Heart left ventricle (tissue), 13 donors: Measurements from ENCODE around the gene OSBPL9.
"Not testable (repeated sequence)": the region's sequence is repeated elsewhere in the genome, so short reads cannot be mapped to it uniquely, and the experiment has no call there.

Source experiments
- CTCF ChIP-seq, 12 donors: fragments of 200-600 bp; sonication (generic) in 4 of 12; IDR thresholded peaks; one replicate each; pipeline versions ENCODE4 v1.5.0 to v1.8.0; 2018 to 2022; ENCODE audit warnings: antibody characterized with exemption in 12 of 12, mild to moderate bottlenecking in 5 of 12
- POLR2A ChIP-seq, 2 donors: fragments of 450-650 bp; IDR thresholded peaks; one replicate each; pipeline ENCODE4 v1.6.1; 2017; ENCODE audit warnings: antibody characterized with exemption in 2 of 2, mild to moderate bottlenecking in 2 of 2, moderate library complexity in 2 of 2
- donor health status: ischemic (EF 13 %, LVEDD 7.1; RV severe dilation, severe dysfunction).
- donor health status: DM: no; HTN: yes; CAD: no.
- donor health status: DM: no; HTN: no; CAD: no.
- donor health status: ischemic (EF 25% LVEDD 6.9; RV normal size, moderate dysfunction).
- donor health status: ischemic (EF 25% LVEDD 5.7; RV mildly dilated, moderate dysfunction).
- donor health status: ischemic (EF 35%, LVEDD 5.7; RV mildly dilated, moderate dysfunction).
- donor health status: nonischemic (EF 11% LVEDD 7.7; RV severe dilation, severe dysfunction).
- donor health status: DM: yes; HTN: yes; CAD: no.
- donor health status: PGD.
- donor health status: ischemic (EF 29% LVEDD 5.4; RV normal size, mild dysfunction).
- donor health status: nonischemic (EF 23%, LVEDD 6.1; RV moderate dilation, normal function).

DNA sequence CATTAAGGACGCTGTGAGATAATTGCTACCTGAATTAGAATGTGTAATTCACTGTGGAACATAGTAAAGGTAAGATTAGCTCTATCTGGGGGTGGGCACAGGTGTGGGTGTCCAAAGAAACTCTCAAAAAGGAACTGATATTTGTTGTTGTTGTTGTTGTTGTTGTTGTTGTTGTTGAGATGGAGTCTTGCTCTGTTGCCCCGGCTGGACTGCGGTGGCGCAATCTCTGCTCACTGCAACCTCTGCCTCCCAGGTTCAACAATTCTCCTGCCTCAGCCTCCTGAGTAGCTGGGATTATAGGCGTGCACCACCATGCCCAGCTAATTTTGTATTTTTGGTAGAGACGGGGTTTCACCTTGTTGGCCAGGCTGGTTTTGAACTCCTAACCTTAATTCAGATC is 6.8 kb upstream of the OSBPL9 start:
- TF ChIP-seq CTCF, POLR2A (IDR thresholded peaks at IDR 0.05): not testable (repeated sequence)
